GM10248 (cell line): ENCODE results near the gene KCNN1.

Experiments
- CTCF ChIA-PET: fragments of 300-600 bp; sonication (Branson Sonifier 250); formaldehyde crosslinking; extraction: SDS; loops from one replicate; lab custom pipeline; 2021; ENCODE audit warnings: antibody characterized with exemption; lab: Yijun Ruan, JAX
- POLR2A ChIA-PET: fragments of 350-650 bp; sonication (Branson Sonifier 250); formaldehyde crosslinking; extraction: SDS; loops from one replicate; lab custom pipeline; 2020; ENCODE audit warnings: antibody characterized with exemption; lab: Yijun Ruan, JAX
- DNase-seq: peaks from one replicate; pipeline ENCODE4 v3.0.0; 2012; ENCODE audit errors: extremely low spot score
- CTCF ChIP-seq: IDR thresholded peaks from 2 replicates; pipeline ENCODE4 v1.5.1; 2012; ENCODE audit warnings: mild to moderate bottlenecking, low read depth; ENCODE audit errors: extremely low read depth, missing control alignments, control extremely low read depth

KCNN1 gene

DNA sequence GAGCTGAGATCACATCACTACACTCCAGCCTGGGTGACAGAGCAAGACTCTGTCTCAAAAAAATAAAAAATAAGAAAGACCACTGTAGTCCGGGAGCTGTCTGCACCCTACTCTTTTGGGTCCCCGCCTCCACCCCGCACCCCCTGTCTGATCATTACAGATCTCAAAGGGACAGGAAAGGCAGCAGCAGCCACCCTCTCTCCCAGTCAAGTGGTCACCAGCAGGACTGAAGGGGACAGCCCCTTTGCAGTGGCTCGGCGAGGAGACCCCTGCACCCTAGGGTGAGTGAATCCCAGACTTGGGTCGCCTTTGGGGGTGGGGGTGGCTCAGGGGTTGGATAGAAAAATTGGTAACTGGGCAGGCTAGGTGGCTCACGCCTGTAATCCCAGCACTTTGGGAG is 12.5 kb upstream of the KCNN1 start:
- no peak for TF ChIP-seq CTCF
- CTCF ChIA-PET = interaction anchor here (0.9 to 4.9 kb wide), 7 partner anchors 9 to 95 kb away, joined by 4 to 35 read pairs (median 6); partner anchors contain the start of genes ARRDC2, CCDC124 and RPL18A
- POLR2A ChIA-PET = interaction anchor here (0.6 kb wide), 1 partner anchor 10 kb away, joined by 3 read pairs; no protein-coding TSS in a partner anchor
- no peak for DNase-seq

DNA sequence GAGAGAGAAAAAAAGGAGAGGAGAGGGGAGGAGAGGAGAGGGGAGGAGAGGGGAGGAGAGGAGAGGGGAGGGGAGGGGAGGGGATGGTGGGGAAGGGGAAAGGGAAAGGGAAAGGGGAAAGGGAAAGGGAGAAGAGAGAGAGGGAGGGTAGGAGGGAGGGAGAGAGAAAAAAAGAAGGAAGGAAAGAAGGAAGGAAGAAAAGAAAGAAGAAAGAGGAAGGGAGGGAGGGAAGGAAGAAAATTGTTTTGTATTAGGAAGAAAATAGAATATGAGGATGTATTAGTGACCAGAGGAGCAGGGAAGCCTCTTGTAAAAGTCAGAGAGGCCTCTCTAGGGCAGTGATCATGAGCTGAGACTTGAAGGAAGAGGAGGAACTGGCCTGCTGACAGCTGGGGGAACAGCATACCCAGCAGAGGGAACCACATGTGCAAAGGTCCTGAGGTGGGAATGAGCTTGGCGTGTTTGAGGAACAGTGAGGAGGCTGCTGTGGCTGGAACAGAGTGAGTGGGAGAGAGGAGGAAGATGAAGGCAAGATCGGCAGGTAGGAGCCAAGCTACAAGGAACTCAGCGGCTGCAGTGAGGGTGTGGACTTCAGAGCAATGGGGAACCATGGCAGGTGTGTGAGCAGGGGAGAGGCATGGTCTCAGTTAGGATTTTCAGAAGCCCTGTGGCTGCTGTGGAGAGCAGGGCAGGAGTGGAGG is 9.6 kb upstream of the KCNN1 start:
- POLR2A ChIA-PET = interaction anchor here (1.0 kb wide), 1 partner anchor 8 kb away, joined by 3 read pairs; no protein-coding TSS in a partner anchor
- DNase-seq = no peak
- TF ChIP-seq CTCF = no peak
- CTCF ChIA-PET = interaction anchor here (1.0 to 3.1 kb wide), 5 partner anchors 9 to 39 kb away, joined by 3 to 16 read pairs (median 7); partner anchors contain the start of genes CCDC124 and KCNN1

- no peak for DNase-seq
- ChIA-PET POLR2A (interaction anchor here (1.0 kb wide), 1 partner anchor 9 kb away, joined by 3 read pairs; no protein-coding TSS in a partner anchor), CTCF (interaction anchor here (1.0 to 3.1 kb wide), 4 partner anchors 9 to 39 kb away, joined by 3 to 16 read pairs (median 10); partner anchors contain the start of gene KCNN1)
- TF ChIP-seq CTCF = no peak
These were observed 9.0 kb upstream of the KCNN1 start for GRCh38 chr19:17957885-17958284.

DNA sequence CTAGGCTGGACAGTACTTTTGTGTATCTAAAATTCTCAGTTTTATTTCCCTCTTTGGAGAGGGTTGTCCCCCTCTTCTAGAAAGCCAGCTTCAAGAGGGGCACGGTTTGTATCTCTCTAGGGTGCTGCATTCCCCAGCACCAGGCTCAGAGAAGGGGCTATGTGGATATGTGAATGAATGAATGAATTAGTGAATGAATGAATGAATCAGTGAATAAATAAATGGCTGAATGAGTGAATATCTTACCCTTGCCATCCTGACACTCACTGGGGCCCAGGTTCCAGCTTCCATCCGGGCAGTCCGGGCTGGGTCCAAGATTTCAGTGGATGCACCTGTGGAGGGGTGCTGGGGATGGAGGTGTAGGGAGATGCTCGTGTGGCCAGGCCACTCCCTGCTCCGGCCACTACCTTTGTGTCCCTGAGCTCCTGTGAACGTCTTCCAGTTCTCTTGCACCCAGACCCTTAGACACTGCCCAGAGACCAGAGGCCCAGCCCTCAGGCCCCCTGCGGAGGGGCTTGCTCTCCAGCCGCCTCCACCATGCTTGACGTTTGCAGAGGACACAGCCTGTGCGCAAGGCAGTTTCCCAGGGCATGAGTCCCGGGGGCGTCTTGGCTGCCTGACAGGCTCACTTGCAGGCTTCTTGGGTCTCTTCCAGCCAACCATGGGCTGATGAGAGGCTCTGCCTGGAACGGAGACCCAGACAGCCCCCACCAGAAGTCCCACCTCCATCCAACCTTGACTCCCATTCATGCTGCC is 2.8 kb upstream of the KCNN1 start:
- no peak for TF ChIP-seq CTCF
- DNase-seq = no peak
- POLR2A ChIA-PET = interaction anchor here (0.7 to 0.9 kb wide), 2 partner anchors 9 to 14 kb away, joined by 3 to 5 read pairs; no protein-coding TSS in a partner anchor
- CTCF ChIA-PET = interaction anchor here (0.9 to 1.2 kb wide), 4 partner anchors 11 to 205 kb away, joined by 3 to 6 read pairs (median 4); no protein-coding TSS in a partner anchor

DNA sequence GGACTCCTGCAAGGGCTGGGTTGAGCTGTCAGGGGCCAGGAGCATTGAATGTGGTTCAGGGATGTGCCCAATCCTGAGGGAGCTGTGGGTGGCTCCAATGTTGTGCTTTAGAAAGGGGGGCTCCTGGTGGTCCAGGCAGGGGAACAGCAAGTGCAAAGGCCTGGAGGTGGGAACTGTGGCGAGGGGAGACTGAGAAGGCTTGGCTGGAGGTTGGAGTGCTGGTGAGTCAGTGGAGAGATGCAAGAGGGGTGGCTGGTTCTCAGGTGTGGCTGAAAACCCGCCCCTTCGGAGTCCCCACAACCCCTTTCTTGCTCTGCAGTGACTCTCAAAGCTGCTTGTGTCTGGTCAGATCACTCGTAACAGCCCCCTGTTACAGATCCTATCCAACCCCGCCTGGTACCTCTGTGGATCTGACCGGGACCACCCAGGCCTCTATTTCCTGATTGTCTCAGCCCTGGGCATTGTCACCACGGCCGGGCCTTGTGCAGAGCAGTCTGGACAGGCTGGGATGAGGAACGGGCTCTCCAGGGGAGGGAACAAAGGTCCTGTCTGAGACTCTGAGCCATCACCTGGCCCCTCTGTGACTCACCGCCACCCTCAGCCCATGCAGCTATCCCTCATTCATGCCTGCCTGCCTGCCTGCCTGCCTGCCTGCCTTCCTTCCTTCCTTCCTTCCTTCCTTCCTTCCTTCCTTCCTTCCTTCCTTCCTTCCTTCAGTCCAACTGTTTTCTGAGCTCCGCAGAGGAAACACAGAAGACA is 1.4 kb upstream of the KCNN1 start:
- CTCF ChIA-PET = interaction anchor here (0.5 to 1.7 kb wide), 6 partner anchors 8 to 287 kb away, joined by 3 to 7 read pairs (median 4); partner anchors contain the start of gene CCDC124
- no peak for DNase-seq
- TF ChIP-seq CTCF = no peak
- POLR2A ChIA-PET = interaction anchor here (1.0 kb wide), 1 partner anchor 225 kb away, joined by 6 read pairs; no protein-coding TSS in a partner anchor

- ChIA-PET POLR2A (interaction anchor here (1.0 kb wide), 1 partner anchor 224 kb away, joined by 6 read pairs; no protein-coding TSS in a partner anchor), CTCF (interaction anchor here (0.9 to 1.7 kb wide), 6 partner anchors 8 to 286 kb away, joined by 3 to 7 read pairs (median 4); partner anchors contain the start of gene CCDC124)
- DNase-seq = no peak
- TF ChIP-seq CTCF = no peak
These were observed 801 bp upstream of the KCNN1 start for GRCh38 chr19:17966129-17966483.
